Stimulated activated CD4-positive, alpha-beta T cell treated with anti-CD3 and anti-CD28 coated beads, Interleukin-12 subunit alpha, Interleukin-12 subunit beta, amount 100 ng/mL, for 48 hours (primary cell): ENCODE data around the gene OTULINL.

Experiments used
- DNase-seq, 3 donors: peaks; one replicate each; pipeline ENCODE4 v3.0.0-alpha.2; 2020; ENCODE audit warnings: low read depth in 2 of 3, low spot score in 1 of 3

The OTULINL gene

DNA sequence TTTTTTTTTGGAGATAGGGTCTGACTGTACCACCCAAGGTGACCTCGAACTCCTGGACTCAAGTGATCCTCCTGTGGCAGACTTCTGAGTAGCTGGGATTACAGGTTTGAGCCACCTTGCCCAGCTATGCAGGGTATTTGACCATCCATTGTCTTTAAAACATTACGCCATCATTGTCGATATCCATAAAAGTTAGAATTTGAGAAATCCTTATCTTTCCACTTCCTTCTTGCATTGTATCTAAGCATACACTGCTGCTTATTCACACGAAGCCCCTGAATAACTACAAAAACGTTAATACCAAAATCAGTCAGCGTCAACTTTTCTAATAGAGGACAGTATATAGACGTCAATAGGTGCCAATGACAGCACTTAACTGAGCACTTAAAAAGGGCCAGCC, 5.4 kb upstream of the OTULINL start:
- no peak for DNase-seq

GRCh38 chr5:14577079-14577725, 4.4 kb upstream of the OTULINL start:
- DNase-seq = no peak

GRCh38 chr5:14577971-14578370, 3.6 kb upstream of the OTULINL start:
- no peak for DNase-seq

DNA sequence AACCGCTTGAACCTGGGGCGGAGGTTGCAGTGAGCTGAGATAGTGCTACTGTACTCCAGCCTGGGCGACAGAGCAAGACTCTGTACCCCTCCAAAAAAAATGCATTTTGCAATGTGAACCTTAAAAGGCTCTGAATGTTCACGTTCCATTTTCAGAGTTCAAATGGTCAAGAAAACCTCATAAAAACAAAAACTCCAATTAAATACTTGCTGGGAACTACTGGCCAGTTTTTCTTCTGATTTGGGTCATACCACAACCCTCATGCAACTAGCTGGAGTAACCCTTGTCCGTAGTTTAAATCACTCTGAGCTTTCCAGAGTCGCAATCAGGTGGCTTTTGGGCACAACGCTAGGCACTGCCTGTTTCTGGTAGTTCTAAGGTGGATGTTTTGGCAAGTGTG, 2.3 kb upstream of the OTULINL start:
- DNase-seq = no peak

- no peak for DNase-seq
Measured at GRCh38 chr5:14579731-14580397, 1.7 kb upstream of the OTULINL start.

DNA sequence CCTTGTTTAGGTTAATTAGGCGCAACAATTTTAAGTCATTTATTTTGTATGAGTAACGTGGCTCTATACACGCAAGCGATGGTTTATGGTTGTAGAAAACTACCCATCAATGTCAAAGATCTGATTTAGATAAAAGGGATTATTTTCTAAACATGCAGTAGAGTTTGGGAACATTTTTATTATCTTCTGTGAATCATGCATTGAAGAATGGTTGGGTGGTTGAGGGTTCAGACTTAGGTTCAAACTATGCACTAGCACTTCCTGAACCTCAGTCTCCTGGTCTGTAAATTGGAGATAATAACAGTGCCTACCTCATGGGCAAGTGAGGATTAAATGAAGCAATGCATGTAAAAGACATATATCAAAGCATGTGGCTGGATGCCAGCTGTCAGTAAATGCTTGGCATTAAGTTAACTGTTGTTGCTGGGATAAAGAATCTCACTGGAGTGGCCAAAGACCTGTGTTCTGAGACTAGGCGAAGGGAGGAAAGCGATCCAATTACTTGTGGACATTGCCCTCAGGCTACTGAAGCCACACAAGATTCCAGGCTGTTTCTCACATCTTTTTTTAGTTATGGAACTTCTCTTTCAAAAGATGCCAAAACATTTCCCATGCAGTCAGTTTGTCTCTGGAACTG, 1.1 kb upstream of the OTULINL start:
- DNase-seq = no peak

- peak; percentile 57 to 75 (median 62) for DNase-seq
Measured at GRCh38 chr5:14581891-14582796, 552 bp downstream of the OTULINL start.

DNA sequence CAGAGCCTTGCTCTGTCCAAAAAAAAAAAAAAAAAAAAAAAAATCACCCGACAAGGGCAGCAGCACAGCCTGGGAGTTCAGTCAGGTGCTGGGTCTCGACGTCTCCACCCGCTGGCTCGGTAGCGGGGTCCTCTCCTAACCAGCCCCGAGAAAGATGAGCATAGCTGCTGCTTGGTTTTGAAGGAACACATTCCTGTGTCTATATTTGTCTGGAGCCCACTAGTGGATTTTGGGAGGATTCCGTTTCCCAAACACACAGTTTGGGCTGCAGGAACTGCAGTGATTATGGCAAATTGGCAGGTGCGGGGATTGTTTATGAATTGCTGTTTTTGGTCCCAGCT, 1.2 kb downstream of the OTULINL start:
- DNase-seq = no peak

- no peak for DNase-seq
Measured at GRCh38 chr5:14584848-14585247, 3.3 kb downstream of the OTULINL start.

DNA sequence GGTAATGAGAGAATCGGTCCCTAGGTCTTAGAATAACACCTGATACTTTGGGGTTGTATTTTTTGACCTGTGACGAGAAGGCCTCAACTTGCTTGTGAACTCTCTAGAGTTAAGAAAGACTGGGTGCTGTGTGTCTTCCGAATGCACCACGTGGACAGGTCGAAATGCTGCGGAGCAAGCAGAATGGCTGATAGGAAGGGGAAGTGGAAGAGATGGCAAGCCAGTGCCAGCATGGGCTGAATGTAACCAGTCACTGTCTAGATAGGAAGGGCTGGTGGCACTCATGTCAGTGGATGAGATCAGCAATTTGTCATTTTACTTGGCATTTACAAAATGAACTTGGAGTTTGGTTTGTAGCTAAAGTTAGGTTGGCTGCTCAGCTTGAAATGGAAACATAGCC, 5.6 kb downstream of the OTULINL start:
- no peak for DNase-seq

- DNase-seq = no peak
Measured at GRCh38 chr5:14588145-14588544, 6.6 kb downstream of the OTULINL start.

GRCh38 chr5:14588758-14589543, 7.4 kb downstream of the OTULINL start:
- no peak for DNase-seq

DNA sequence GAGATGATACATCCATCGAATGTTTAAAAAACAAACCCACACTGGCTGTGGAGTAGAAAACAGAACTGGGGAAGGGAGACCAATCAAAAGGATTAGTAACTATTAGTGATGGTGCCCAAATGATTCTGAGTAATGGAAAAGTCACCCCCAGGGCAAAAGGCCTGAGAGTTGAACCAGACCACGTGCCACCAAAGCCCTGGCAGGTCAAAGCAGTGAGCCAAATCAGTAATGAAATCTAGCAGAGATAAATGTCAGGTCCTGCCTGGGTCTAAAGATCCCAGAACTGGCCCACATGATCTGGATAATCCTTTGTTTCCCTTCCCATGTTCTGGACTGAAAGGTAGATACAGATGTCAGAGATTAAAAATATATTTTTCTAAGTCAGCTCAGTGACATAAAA, 9.4 kb downstream of the OTULINL start:
- DNase-seq = no peak

GRCh38 chr5:14591548-14591947, 10.0 kb downstream of the OTULINL start:
- no peak for DNase-seq

DNA sequence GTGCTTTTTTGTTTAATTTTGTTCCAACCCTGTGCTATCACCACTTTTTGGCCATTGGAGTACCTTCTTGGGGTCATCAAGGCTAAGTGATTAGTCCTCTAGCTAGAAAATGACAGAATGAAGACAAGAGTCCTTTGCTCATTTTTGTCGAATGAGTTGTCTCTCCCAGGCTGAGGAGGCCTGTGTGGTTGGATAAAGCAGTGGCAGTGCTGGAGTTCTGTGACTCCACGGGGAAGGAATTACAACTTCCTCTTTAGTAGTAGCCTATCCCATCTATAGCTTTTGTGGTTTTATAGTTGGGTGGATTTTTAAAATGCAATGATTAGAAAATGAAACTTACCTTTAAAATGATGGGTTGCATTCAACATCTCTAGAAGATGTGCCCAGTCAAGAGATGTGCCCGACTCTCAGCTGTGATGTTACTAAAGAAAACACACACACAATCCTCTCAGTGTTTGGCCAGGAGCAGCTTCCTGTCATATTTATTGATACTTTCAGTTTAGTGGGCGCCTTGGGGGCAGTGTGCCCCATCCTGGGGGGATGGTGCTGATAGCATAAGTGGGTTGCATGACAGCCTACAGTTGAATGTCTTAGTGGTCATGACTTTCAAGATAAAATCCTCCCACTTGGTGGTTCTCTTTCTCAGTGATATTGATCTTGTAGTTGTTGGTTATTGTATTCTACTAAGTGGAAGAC, 11.9 kb downstream of the OTULINL start:
- DNase-seq = no peak

DNA sequence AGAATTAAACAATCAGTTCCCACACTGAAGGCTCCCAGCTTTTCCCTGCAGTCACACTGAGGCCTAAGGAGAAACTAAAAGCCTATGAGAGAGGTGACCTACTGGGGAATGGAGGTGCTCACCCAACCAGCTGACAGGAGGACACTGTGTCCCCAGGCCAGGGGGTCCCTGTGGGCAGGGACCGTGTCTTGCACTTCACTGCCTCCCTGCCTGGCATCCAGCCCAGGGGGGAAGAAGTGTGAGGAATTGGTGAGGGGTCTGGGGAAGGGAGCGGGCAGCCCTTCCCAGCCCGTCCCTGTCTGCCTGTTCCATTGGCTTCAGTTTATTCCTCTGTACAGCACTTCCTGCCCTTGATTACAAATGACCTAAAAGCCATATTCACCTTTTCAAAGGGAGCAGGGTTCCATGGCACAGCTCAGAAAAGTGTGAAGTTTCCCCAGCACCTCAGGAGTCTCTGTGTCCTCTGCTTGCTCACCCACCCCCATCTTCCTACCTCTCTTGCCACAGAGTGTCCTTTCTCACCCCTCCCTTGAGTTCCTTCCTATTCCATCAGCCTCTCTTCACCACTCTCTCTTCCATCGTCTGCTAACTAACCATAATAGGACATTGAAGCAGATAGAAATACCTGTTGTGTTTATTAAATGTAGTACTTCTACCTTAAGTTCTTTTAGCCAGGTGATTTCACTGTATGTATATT, 12.9 kb downstream of the OTULINL start:
- no peak for DNase-seq

GRCh38 chr5:14595189-14595588, 13.6 kb downstream of the OTULINL start:
- DNase-seq = peak in 1 of 3 donors; percentile 21

DNA sequence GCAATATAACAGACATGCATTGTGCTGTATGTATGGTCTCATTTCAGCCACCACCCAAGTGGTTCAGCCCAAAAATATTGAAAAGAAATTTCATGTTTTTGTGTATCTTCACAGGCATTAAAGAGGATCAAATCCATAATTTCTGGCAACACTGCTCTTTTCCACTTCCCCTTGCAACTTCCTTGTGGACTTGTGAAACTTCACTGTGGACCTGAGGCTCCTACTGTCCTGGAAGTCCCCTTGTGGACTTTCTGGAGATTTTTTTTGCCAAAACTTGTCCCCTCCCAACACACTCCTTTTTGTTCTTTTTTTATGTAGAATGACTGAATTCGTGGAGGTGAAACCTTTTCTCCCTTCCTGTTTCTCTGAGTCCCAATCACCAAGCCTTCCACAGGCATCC, 14.3 kb downstream of the OTULINL start:
- DNase-seq = no peak

DNA sequence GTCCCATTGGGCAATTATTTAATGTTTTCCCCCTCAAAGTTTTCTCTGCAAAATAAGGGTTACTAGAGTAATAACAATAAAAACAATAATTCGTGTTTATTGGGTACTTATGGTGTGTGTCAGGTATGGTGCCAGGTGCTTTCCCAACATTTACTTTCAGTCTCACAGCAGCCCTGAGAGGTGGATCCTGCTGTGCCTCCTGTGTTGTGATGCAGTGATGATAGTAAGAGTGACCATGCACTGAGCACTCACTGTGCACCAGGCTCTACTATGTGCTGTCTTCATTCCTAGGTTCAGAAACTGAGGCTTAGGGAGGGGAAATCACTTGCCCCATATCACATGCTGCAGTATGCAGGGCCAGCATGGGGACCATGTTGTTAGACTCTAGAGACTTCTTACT, 15.5 kb downstream of the OTULINL start:
- DNase-seq = no peak

GRCh38 chr5:14598225-14598624, 16.6 kb downstream of the OTULINL start:
- DNase-seq = no peak
